ENCODE results near the gene IFIT2.
A peak's percentile ranks its signal among the peaks of the same experiment; 100 is the strongest.
"Not testable (repeated sequence)": the region's sequence is repeated elsewhere in the genome, so short reads cannot be mapped to it uniquely, and the experiment has no call there.

IFIT2 gene

DNA sequence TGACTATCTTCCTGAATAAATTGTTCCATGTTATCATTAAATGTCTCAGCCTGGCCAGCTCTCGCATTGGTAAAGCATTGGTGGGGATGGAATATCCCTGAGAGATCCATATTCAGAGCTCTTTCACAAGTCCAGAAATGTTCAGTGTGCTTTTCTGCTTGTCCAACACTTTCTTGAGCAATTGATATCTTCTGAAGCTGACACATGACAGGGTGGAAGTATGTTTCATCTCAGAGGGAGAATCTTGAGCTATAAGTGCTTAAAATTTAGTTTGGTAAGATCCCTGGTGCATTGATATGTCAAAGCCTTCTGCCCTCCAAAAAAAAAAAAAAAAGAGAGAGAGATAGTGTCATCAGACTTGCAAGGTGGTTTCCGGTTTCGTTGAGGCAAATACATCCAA is 33.4 kb downstream of the IFIT2 start:
- no peak for DNase-seq (ENCODE audit: extremely low spot score, insufficient read length, low read depth)
- FAIRE-seq = no peak

DNA sequence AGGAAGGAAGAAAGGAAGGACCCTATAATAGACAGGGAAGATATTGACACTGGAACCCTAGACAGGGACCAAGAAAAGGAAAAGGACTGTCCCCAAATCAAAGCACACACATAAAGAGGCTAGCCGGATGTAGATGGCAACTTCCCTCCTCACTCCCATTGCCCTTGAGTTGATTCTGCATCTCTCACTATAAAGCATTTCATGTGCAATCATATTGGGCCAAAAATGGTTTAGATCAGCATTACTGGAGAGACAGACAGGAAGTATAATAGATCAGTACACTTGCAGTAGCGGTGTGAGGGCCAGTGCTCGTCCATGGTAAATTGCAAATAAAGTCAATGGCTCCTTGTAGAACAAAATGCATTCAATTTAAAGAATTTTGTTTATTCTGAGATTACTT is 34.4 kb downstream of the IFIT2 start:
- FAIRE-seq = peak; percentile 61
- DNase-seq (ENCODE audit: extremely low spot score, insufficient read length, low read depth) = no peak

DNA sequence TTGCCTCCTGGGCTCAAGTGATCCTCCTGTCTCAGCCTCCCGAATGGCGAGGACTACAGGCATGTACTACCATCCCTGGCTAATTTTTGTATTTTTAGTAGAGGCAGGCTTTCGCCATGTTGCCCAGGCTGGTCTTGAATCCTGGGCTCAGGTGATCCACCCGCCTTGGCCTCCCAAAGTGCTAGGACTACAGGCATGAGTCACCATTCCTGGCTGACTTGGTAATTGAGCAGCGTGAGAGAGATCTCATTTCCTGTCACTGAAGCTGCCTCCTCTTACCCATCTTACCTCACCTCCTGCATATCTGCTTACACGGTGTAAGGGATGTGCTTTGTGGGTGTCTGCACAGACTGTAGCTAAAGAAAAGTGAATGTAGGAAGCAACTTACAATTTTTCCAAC is 35.6 kb downstream of the IFIT2 start:
- DNase-seq (ENCODE audit: extremely low spot score, insufficient read length, low read depth) (no peak), FAIRE-seq (peak; percentile 76)

GRCh38 chr10:89338713-89339112 is 36.9 kb downstream of the IFIT2 start:
- no peak for FAIRE-seq
- no peak for DNase-seq (ENCODE audit: extremely low spot score, insufficient read length, low read depth)

- DNase-seq (ENCODE audit: extremely low spot score, insufficient read length, low read depth) (no peak), FAIRE-seq (no peak)
Observed at GRCh38 chr10:89339875-89340274, 38.0 kb downstream of the IFIT2 start.

DNA sequence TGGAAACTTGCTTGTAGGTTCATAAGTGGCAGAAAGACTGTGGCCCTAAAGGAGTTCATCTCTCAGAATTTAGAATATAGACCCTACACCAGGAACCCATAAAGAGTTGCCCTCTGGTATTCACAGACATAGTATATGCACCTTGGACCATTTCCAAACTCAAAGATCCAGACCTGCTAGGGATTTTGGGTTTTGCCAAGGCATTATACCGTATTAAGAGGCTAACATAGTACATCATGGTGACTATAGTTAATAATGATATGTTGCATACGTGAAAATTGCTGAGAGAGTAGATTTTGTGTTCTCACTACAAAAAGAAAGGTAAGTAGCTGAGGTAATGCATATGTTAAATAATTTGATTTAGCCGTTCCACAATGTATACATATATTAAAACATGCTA is 39.8 kb downstream of the IFIT2 start:
- DNase-seq (ENCODE audit: extremely low spot score, insufficient read length, low read depth) (no peak), FAIRE-seq (no peak)

- DNase-seq (ENCODE audit: extremely low spot score, insufficient read length, low read depth) = no peak
Observed at GRCh38 chr10:89342206-89342958, 40.5 kb downstream of the IFIT2 start.

DNA sequence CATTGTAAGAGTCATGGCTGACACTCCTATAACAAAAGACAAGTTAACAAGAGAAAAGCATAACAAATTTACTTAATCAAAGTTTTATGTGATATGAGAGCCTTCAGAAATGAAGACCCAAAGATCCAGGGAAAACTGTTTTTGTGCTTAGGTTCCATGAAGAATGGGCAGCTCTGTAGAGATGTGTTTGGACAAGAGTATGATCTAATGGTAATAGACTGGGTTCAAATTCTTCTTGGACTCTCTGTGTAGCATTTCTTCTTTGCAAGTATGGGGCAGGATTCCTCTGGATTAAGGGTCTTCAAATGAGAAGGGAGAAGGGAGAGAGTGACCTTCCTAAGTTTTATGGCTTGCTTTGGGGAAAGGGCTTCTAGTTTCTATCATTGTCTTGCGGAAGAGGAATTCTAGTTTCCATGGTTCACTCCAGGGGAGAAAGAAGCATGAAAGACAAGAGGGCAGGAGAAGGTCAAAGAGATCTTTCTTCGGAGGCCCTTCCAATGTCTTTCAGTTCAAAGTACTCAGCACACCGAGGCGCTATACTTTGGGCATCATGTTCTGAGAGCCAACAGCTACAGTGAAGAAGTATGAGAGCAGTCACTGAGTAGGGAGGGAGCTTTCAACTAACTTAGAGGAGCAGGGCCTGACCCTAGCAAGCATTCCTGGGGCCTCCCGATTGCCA is 41.4 kb downstream of the IFIT2 start:
- FAIRE-seq = no peak

More at GRCh38 chr10:89342206-89342958, 40.5 kb downstream of the IFIT2 start:
- FAIRE-seq = no peak

GRCh38 chr10:89344156-89344555 is 42.3 kb downstream of the IFIT2 start:
- FAIRE-seq (no peak), DNase-seq (ENCODE audit: extremely low spot score, insufficient read length, low read depth) (no peak)

More for the DNA sequence above, 41.4 kb downstream of the IFIT2 start:
- DNase-seq (ENCODE audit: extremely low spot score, insufficient read length, low read depth) = no peak

GRCh38 chr10:89345367-89346000 is 43.6 kb downstream of the IFIT2 start:
- DNase-seq (ENCODE audit: extremely low spot score, insufficient read length, low read depth) (no peak), FAIRE-seq (no peak)

GRCh38 chr10:89346405-89347254 is 44.8 kb downstream of the IFIT2 start:
- FAIRE-seq (no peak), DNase-seq (ENCODE audit: extremely low spot score, insufficient read length, low read depth) (no peak)

GRCh38 chr10:89347701-89348457 is 46.0 kb downstream of the IFIT2 start:
- FAIRE-seq (peak; percentile 60), DNase-seq (ENCODE audit: extremely low spot score, insufficient read length, low read depth) (no peak)

GRCh38 chr10:89348481-89348880 is 46.6 kb downstream of the IFIT2 start:
- no peak for FAIRE-seq

DNA sequence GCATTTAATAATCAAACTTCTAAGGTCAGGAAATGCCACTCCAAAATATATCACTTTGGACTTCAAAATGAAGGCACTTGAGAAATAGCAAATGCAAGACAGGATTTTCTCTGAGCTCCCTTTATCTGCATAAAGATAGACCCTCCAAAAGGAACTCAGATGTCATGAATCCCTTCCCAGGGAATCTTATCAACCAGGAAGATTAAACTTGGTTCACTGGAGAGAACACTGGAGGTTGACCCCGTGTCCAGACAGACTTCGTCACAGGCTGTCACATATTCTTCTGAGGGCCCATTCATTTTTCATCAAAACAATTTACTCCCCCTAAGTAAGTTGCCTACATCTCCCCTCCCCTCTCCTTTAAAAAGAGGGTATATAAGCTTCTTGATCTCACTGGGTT is 47.1 kb downstream of the IFIT2 start:
- DNase-seq (ENCODE audit: extremely low spot score, insufficient read length, low read depth) (no peak), FAIRE-seq (no peak)

More at GRCh38 chr10:89348481-89348880, 46.6 kb downstream of the IFIT2 start:
- DNase-seq (ENCODE audit: extremely low spot score, insufficient read length, low read depth) = no peak

DNA sequence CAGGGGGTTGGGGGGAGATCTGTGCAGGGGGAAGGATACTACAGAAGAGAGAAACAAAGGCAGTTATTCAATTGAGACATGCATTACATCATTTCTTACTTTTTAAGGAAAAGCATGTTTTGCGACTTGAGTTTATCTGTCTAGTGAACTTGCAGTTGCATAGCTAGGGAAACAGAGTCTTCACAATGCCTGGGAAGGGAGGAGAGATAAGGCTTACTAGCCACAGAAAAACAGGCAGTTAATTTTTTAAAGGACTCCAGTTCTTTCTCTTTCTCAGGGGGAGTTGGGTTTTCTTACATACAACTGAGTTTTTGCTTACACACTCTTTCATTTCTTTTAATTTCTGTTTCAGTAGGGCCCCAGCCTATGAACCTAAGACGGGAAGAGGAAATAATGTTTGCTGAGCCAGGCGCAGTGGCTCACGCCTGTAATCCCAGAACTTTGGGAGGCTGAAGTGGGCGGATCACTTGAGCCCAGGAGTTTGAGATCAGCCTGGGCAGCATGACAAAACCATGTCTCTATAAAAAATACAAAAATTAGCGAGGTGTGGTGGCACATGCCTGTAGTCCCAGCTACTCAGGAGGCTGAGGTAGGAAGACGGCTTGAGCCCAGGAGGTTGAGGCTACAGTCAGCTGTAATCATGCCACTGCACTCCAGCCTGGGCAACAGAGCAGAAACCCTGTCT is 48.9 kb downstream of the IFIT2 start:
- FAIRE-seq = peak; percentile 56
- not testable (repeated sequence) for DNase-seq (ENCODE audit: extremely low spot score, insufficient read length, low read depth)

GRCh38 chr10:89351412-89351779 is 49.5 kb downstream of the IFIT2 start:
- peak; percentile 95 for FAIRE-seq

GRCh38 chr10:89351780-89352597 is 50.1 kb downstream of the IFIT2 start:
- FAIRE-seq (peak; percentile 85), DNase-seq (ENCODE audit: extremely low spot score, insufficient read length, low read depth) (no peak)

More at GRCh38 chr10:89351412-89351779, 49.5 kb downstream of the IFIT2 start:
- no peak for DNase-seq (ENCODE audit: extremely low spot score, insufficient read length, low read depth)

DNA sequence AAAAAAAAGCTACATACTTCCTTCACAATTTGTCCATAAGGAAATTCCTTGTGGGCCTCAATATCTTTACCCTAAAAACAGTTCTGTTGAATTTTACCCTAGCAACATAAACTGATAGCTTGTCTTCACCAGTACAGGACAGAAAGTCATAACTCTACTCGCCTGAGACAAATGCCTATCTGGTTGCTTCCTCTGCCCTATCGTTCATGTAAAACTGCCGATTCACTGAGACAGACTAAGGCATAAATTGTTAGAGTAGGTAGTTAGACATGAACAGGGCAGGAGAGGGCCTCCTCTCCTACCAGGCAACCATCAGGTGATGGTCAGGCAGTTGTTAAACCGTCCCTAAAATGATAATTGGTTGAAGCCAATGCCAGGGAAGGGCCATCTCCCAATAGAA is 51.0 kb downstream of the IFIT2 start:
- DNase-seq (ENCODE audit: extremely low spot score, insufficient read length, low read depth) (no peak), FAIRE-seq (no peak)
